Measurements from ENCODE around the gene SH3D19.
A peak's percentile ranks its signal among the peaks of the same experiment; 100 is the strongest.
"Not testable (repeated sequence)": the region's sequence is repeated elsewhere in the genome, so short reads cannot be mapped to it uniquely, and the experiment has no call there.

Gene SH3D19

GRCh38 chr4:151150821-151151580 lies 174.4 kb downstream of the SH3D19 start:
- DNase-seq (ENCODE audit: low read depth), result no peak

- DNase-seq (ENCODE audit: low read depth), result no peak
These were observed 177.1 kb downstream of the SH3D19 start for GRCh38 chr4:151148261-151148660.

GRCh38 chr4:151147000-151147399 lies 178.4 kb downstream of the SH3D19 start:
- DNase-seq (ENCODE audit: low read depth), result no peak

GRCh38 chr4:151144329-151145072 lies 180.9 kb downstream of the SH3D19 start:
- DNase-seq (ENCODE audit: low read depth), result no peak

DNA sequence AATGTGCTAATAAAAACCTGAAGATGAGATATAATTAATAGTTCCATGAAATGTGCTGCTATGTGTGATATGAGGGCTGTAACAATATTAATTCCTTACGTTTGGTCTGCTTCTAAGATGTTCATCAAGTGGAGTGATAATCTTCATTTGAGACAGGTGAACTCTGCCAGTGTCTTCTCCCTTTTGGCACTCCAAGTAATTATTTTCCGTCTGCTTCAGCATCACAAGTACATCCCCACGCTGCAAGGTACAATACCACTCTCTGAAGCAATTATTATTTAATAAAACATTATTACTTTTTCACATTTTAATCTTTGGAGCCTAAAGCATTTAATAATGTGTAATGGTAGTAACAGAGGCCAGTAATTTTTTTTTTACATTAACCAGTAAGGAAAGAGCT lies 181.6 kb downstream of the SH3D19 start:
- no peak for DNase-seq (ENCODE audit: low read depth)

GRCh38 chr4:151143162-151143561 lies 182.2 kb downstream of the SH3D19 start:
- DNase-seq (ENCODE audit: low read depth), result no peak

- no peak for DNase-seq (ENCODE audit: low read depth)
These were observed 182.6 kb downstream of the SH3D19 start for GRCh38 chr4:151142758-151143157.

- DNase-seq (ENCODE audit: low read depth), result no peak
These were observed 185.6 kb downstream of the SH3D19 start for GRCh38 chr4:151139814-151140213.

DNA sequence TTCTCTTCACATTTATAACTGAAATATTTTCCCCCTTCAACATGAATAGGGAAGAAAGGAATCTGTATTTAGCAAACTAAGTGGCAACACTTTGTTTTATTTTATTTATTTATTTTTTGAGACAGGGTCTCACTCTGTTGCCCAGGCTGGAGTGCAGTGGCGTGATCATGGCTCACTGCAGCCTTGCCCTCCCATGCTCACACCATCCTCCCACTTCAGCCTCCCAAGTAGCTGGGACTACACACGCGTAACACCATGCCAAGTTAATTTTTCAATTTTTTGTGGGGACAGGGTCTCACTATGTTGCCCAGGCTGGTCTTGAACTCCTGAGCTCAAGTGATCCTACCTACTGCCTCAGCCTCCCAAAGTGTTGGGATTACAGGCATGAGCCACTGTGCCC lies 189.4 kb downstream of the SH3D19 start:
- DNase-seq (ENCODE audit: low read depth), result not testable (repeated sequence)

- DNase-seq (ENCODE audit: low read depth), result no peak
These were observed 192.1 kb downstream of the SH3D19 start for GRCh38 chr4:151133311-151133710.

- DNase-seq (ENCODE audit: low read depth), result no peak
These were observed 195.6 kb downstream of the SH3D19 start for GRCh38 chr4:151129796-151130195.

GRCh38 chr4:151117371-151117962 lies 207.9 kb downstream of the SH3D19 start:
- DNase-seq (ENCODE audit: low read depth), result no peak

DNA sequence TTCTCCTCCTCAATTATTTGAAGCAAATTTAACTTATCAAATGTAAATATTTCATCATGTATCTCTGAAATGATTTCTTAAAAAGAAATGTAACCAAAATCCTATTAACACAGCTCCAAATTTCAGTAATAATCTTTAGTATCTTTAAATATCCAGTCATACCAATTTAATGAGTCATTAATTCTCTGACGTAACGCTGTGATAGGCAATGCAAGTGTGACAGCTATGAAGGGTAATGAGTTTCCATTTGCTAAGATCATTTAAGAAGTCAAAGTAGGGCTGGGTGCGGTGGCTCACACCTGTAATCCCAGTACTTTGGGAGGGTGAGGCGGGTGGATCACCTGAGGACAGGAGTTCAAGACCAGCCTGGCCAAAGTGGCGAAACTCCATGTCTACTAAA lies 210.4 kb downstream of the SH3D19 start:
- DNase-seq (ENCODE audit: low read depth), result no peak

DNA sequence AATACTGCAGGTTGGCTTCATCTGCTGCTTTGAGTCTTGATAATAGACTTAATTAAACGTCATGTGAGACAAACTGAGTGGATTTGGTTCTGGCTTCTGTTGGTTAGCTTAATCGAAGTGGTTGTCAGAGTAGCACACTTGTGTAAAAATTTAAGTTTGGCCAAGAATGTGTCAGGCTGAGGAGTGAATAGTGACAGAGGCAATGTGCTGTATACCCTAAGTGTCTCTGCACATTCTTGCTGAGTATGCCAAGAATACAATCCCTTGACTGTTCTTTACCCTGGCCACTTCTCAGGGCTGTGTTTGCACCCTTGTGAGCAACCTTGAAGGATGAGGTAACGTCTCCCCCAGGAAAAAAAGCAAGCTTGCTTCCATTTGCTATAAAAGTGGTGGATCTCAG lies 211.1 kb downstream of the SH3D19 start:
- no peak for DNase-seq (ENCODE audit: low read depth)

GRCh38 chr4:151110236-151110635 lies 215.2 kb downstream of the SH3D19 start:
- DNase-seq (ENCODE audit: low read depth), result no peak

GRCh38 chr4:151107063-151107462 lies 218.3 kb downstream of the SH3D19 start:
- DNase-seq (ENCODE audit: low read depth), result no peak

DNA sequence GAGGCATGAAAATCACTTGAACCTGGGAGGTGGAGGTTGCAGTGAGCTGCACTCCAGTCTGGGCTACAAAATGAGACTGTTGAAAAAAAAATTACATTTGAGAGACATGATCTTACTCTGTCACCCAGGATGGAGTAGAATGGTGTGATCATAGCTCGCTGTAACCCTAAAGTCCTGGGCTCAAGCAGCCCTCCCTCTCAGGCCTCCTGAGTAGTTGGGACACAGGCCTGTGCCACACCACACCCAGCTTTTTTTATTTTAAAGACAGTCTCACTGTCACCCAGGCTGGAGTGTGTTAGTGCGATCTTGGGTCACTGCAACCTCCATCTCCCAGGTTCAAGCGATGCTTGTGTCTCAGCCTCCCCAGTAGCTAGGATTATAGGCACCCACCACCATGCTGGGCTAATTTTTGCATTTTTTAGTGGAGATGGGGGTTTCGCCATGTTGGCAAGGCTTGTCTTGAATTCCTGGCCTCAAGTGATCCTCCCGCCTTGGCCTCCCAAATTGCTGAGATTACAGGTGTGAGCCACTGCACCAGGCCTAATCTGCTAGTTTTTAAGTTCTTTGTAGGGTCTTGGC lies 219.9 kb downstream of the SH3D19 start:
- no peak for DNase-seq (ENCODE audit: low read depth)

GRCh38 chr4:151104621-151105020 lies 220.8 kb downstream of the SH3D19 start:
- DNase-seq (ENCODE audit: low read depth), result no peak

GRCh38 chr4:151103758-151104157 lies 221.6 kb downstream of the SH3D19 start:
- DNase-seq (ENCODE audit: low read depth), result no peak

- DNase-seq (ENCODE audit: low read depth), result no peak
These were observed 224.9 kb downstream of the SH3D19 start for GRCh38 chr4:151100531-151100930.

- peak; percentile 21 for DNase-seq (ENCODE audit: low read depth)
These were observed 225.4 kb downstream of the SH3D19 start for GRCh38 chr4:151099976-151100417.

- DNase-seq (ENCODE audit: low read depth), result peak; percentile 98
These were observed 226.0 kb downstream of the SH3D19 start, which contains the start of gene RPS3A for GRCh38 chr4:151099229-151099975. Gene RPS3A, plus strand, starts transcription at chr4:151099628. Its CDS starts 25 bp downstream, at chr4:151099653.

Data from activated T-cell treated with anti-CD3 and anti-CD28 coated beads for 24 hours (primary cell).